Activated B cell treated with CpG ODN at 0.5 μM for 24 hours (primary cell): ENCODE results near the gene EEFSEC. TPM values are rescaled to one million over a fixed set of nuclear protein-coding genes. Genes with fewer than 3 reads are reported as not detected.

Source experiments
- ATAC-seq: fragments of 200-7000 bp; cut with Tn5 transposase; one replicate; pipeline ENCODE4 v1.10.0; 2021; ENCODE audit warnings: low read depth, mild to moderate bottlenecking, moderate library complexity
- CTCF ChIA-PET: fragments of 350-600 bp; sonication (Branson Sonifier 250); formaldehyde crosslinking; loops from one replicate; lab custom pipeline; 2021; ENCODE audit warnings: antibody characterized with exemption; lab: Charles Lee
- POLR2A ChIA-PET: fragments of 350-600 bp; sonication (Branson Sonifier 250); formaldehyde crosslinking; loops from one replicate; lab custom pipeline; 2021; ENCODE audit warnings: antibody characterized with exemption; lab: Charles Lee
- DNase-seq: peaks from one replicate; pipeline ENCODE4 v3.0.0; 2022
- H3K27ac Mint-ChIP-seq: one replicate; pipeline ENCODE4 v1.8.0; 2020; ENCODE audit warnings: mixed read lengths
- H3K27me3 Mint-ChIP-seq: one replicate; pipeline ENCODE4 v1.8.0; 2021; ENCODE audit warnings: mixed read lengths
- H3K36me3 Mint-ChIP-seq: one replicate; pipeline ENCODE4 v1.8.0; 2021; ENCODE audit warnings: low read depth, mixed read lengths
- H3K4me1 Mint-ChIP-seq: one replicate; pipeline ENCODE4 v1.8.0; 2021; ENCODE audit warnings: mixed read lengths
- H3K4me3 Mint-ChIP-seq: one replicate; pipeline ENCODE4 v1.8.0; 2020; ENCODE audit warnings: mild to moderate bottlenecking, mixed read lengths
- H3K9me3 Mint-ChIP-seq: one replicate; pipeline ENCODE4 v1.8.0; 2020; ENCODE audit warnings: mixed read lengths
- intact Hi-C: fragments of 100-400 bp; cut with micrococcal nuclease; formaldehyde crosslinking; loops from one replicate; pipeline ENCODE4 v1.15.1; 2024
- total RNA-seq: library from RNA; stranded (reverse); gene quantifications from 2 replicates; pipeline ENCODE4 v1.2.3, GENCODE V29; 2022
- TF ChIP-seq, protein P1 (sequence below): fragments of 200-600 bp; IDR thresholded peaks from one replicate; pipeline ENCODE4 v1.8.0; 2022; ENCODE audit warnings: antibody characterized with exemption, mild to moderate bottlenecking

The EEFSEC gene
- total RNA-seq, 1 donor from 2014 or later: 20.0 TPM

DNA sequence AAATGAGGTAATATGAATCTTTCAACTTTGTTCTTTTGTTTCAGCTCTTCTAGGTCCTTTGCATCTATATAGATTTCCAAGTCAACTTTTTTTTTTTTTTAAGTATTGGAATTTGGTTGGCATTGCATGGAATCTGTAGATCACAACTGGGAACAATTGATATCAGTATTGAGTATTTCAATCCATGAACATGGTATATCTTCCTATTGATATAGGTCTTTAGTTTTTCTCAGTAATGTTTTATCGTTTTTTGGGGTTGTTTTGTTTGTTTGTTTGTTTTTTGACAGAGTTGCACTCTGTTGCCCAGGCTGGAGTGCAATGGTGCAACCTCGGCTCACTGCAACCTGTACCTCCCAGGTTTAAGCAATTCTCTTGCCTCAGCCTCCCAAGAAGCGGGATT, 137.2 kb downstream of the EEFSEC start:
- TF ChIP-seq, protein P1, sequence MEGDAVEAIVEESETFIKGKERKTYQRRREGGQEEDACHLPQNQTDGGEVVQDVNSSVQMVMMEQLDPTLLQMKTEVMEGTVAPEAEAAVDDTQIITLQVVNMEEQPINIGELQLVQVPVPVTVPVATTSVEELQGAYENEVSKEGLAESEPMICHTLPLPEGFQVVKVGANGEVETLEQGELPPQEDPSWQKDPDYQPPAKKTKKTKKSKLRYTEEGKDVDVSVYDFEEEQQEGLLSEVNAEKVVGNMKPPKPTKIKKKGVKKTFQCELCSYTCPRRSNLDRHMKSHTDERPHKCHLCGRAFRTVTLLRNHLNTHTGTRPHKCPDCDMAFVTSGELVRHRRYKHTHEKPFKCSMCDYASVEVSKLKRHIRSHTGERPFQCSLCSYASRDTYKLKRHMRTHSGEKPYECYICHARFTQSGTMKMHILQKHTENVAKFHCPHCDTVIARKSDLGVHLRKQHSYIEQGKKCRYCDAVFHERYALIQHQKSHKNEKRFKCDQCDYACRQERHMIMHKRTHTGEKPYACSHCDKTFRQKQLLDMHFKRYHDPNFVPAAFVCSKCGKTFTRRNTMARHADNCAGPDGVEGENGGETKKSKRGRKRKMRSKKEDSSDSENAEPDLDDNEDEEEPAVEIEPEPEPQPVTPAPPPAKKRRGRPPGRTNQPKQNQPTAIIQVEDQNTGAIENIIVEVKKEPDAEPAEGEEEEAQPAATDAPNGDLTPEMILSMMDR: no peak
- no peak overlapping the region for H3K4me3 Mint-ChIP-seq
- ChIA-PET POLR2A (no interaction called here), CTCF (no interaction called here)
- no peak for ATAC-seq
- intact Hi-C loops: no loop called here
- H3K4me1 Mint-ChIP-seq: no peaks in the 10 kb centered on the region
- H3K36me3 Mint-ChIP-seq: peaks cover 37% of the 10 kb centered on the region
- no peak overlapping the region for H3K27ac Mint-ChIP-seq
- H3K27me3 Mint-ChIP-seq: no peaks in the 10 kb centered on the region
- no peaks in the 10 kb centered on the region for H3K9me3 Mint-ChIP-seq
- DNase-seq: no peak

DNA sequence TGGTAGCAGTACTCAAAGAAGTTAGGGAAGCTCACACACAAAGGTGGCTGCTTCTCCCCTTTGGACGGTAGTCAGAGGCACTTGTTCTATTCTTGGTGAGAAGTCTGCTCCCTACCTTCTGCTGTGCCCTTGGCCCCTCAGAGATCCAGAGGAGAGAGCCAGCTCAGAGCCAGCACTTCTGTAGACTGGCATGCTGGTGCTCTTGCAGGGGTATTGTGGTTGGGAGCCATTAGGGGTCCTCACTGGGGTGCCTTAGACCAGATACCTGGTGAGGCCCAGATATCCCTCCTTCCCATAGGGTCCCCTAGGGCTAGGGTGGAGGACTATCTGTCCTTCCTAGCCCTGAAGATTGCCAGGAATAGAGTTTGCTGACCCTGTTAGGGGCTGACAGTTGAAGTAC, 140.6 kb downstream of the EEFSEC start:
- TF ChIP-seq, protein P1: no peak
- no peak overlapping the region for H3K27ac Mint-ChIP-seq
- H3K36me3 Mint-ChIP-seq: peaks cover 30% of the 10 kb centered on the region
- POLR2A ChIA-PET: no interaction called here
- DNase-seq (no peak), ATAC-seq (no peak)
- intact Hi-C loops: no loop called here
- no peaks in the 10 kb centered on the region for H3K4me1 Mint-ChIP-seq
- CTCF ChIA-PET: no interaction called here
- no peaks in the 10 kb centered on the region for H3K9me3 Mint-ChIP-seq
- no peak overlapping the region for H3K4me3 Mint-ChIP-seq
- H3K27me3 Mint-ChIP-seq: no peaks in the 10 kb centered on the region

DNA sequence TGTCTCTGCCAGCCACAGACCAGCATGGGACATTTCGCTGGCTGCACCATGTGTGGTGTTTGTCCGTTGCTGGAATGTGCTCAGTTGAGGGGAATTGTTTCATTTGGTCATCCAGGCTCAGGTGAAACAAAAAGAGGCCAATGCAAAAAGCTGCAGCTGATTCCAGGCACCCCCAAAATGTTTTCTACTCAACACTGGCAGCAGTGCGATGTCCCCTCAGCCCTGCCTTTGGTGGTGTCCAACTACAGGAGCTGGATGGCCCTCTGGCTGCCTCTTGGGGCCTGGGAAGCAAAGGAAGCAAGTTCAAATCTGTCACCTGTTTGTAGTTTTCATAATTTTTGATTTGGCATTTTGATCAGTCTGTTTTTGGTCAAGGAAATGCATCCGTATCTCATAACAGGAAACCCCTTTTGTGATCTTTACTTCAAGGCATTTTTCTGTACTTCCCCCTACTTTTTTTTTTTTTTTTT, 141.8 kb downstream of the EEFSEC start:
- Mint-ChIP-seq H3K36me3 (peaks cover 25% of the 10 kb centered on the region), H3K27me3 (no peaks in the 10 kb centered on the region), H3K4me1 (no peaks in the 10 kb centered on the region), H3K27ac (no peak overlapping the region), H3K9me3 (no peaks in the 10 kb centered on the region), H3K4me3 (no peak overlapping the region)
- TF ChIP-seq, protein P1: no peak
- ChIA-PET POLR2A (no interaction called here), CTCF (no interaction called here)
- intact Hi-C loops: no loop called here
- no peak for ATAC-seq
- no peak for DNase-seq

DNA sequence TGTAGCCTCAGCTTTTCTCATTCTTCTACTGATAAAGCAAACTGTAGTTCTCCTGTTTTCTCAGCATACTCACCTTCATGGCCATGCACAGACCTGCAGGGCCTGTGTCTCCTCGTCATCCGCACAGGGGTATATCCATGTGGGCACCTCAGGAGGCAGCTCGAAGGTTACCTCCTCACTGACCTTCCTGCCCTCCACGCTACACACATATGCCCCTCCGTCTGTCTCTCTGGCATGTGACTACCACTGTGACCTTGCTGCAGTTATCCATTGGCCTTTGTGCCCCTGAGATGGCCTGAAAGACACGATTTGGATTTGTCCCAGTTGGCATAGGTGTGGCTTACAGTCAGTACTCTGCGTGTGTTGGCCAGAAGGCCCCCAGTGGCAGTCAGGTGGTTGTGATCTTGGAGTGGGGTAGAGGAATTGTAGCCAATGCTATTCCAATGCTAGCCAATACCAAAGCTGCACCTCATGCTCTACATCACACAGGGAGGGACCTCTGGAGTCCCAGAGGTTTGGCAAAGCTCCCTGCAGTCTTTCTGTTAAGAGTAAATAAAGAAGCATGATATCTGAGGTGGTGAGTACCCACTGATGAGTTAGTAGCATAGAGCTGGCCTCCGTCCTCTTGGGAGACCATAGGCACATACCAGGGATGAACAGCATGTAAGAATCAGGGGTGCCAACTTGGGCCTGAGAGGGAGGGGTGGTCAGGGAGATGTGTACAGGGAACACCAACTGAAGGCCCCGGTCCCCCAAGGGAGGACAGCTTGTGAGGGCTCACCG, 143.4 kb downstream of the EEFSEC start:
- DNase-seq (no peak), ATAC-seq (no peak)
- TF ChIP-seq, protein P1: no peak
- no peaks in the 10 kb centered on the region for H3K27me3 Mint-ChIP-seq
- H3K4me3 Mint-ChIP-seq: no peak overlapping the region
- ChIA-PET CTCF (no interaction called here), POLR2A (no interaction called here)
- no peaks in the 10 kb centered on the region for H3K9me3 Mint-ChIP-seq
- no peaks in the 10 kb centered on the region for H3K4me1 Mint-ChIP-seq
- intact Hi-C loops: no loop called here
- H3K36me3 Mint-ChIP-seq: peaks cover 15% of the 10 kb centered on the region
- H3K27ac Mint-ChIP-seq: no peak overlapping the region

DNA sequence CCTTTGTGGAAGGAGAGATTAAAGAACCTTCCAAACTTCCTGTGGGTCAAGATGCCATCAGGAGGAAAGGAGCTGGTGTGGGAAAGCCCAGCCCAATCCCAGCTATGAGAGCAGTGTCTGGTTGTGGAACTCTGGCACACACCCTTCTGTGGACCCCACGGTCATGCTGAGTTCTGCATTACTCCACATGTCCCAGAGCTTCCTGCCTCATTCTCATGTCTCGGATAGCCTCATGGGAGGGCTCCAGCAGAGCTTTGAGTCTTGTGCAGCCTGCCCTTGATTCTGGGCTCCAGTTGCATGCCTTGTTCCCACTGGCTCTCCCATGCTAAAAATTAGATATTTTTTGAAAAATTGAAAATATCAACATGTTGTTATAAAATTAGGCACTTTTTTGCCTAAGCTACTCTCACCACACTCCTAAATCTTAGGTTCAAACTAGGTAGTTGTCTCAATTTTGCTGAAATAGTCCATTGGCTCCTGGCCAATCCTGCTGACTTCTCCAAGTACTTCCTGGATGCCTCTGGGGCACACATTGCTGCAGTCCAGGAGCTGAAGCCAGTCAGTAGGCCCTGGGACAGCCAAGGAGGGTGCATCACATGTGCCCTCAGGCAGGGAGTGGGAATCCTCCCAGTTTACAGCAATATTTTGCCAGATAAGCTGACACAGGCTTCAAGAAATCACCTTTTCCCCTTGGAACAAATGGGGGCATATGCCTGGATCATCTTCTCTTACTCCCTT, 144.3 kb downstream of the EEFSEC start:
- no peak overlapping the region for H3K27ac Mint-ChIP-seq
- no peak overlapping the region for H3K4me3 Mint-ChIP-seq
- CTCF ChIA-PET: no interaction called here
- TF ChIP-seq, protein P1: no peak
- POLR2A ChIA-PET: no interaction called here
- H3K4me1 Mint-ChIP-seq: no peaks in the 10 kb centered on the region
- H3K27me3 Mint-ChIP-seq: no peaks in the 10 kb centered on the region
- ATAC-seq: no peak
- H3K9me3 Mint-ChIP-seq: no peaks in the 10 kb centered on the region
- H3K36me3 Mint-ChIP-seq: peaks cover 15% of the 10 kb centered on the region
- intact Hi-C loops: no loop called here
- no peak for DNase-seq
